HL-60 (cell line): ENCODE results near the gene NFASC.

Source experiments
- CTCF ChIP-seq: IDR thresholded peaks from one replicate; pipeline ENCODE4 v1.5.1; 2011; ENCODE audit warnings: low read length, control low read depth, inconsistent platforms; ENCODE audit not compliant: insufficient read depth
- REST ChIP-seq: IDR thresholded peaks from 2 replicates; pipeline ENCODE4 v1.6.1; 2012; ENCODE audit warnings: low read depth; ENCODE audit not compliant: insufficient replicate concordance

GRCh38 chr1:205002705-205003104 is 132.0 kb downstream of the NFASC start:
- no peak for TF ChIP-seq CTCF
- TF ChIP-seq REST = no peak
